HepG2 (cell line): Measurements from ENCODE around the gene DNAJA3. TPM values are rescaled to one million over a fixed set of nuclear protein-coding genes. Genes with fewer than 3 reads are reported as not detected.

Source experiments
- ARNTL ChIP-seq: sonication (generic); formaldehyde crosslinking; IDR thresholded peaks from 2 replicates; pipeline ENCODE4 v1.4.0; 2020; ENCODE audit warnings: mild to moderate bottlenecking, missing genetic modification reagents
- CREBL2 ChIP-seq: sonication (generic); formaldehyde crosslinking; IDR thresholded peaks from 2 replicates; pipeline ENCODE4 v1.8.1; 2023; ENCODE audit warnings: missing genetic modification reagents, mild to moderate bottlenecking, borderline replicate concordance
- DBP ChIP-seq: sonication (generic); formaldehyde crosslinking; IDR thresholded peaks from 2 replicates; pipeline ENCODE4 v1.4.0; 2020; ENCODE audit warnings: missing genetic modification reagents; ENCODE audit errors: not compliant biosample characterization
- GMEB1 ChIP-seq: sonication (generic); formaldehyde crosslinking; IDR thresholded peaks from 2 replicates; pipeline ENCODE4 v1.5.1; 2020; ENCODE audit warnings: missing genetic modification reagents, mild to moderate bottlenecking, borderline replicate concordance
- GTF3A ChIP-seq: sonication (generic); formaldehyde crosslinking; conservative IDR thresholded peaks from 2 replicates; pipeline ENCODE4 v1.4.0; 2020; ENCODE audit warnings: mild to moderate bottlenecking, missing genetic modification reagents
- HNRNPLL ChIP-seq: fragments of 200-400 bp; formaldehyde crosslinking; IDR thresholded peaks from 2 replicates; pipeline ENCODE4 v1.6.1; 2017; ENCODE audit warnings: mild to moderate bottlenecking, low read depth, low read length; ENCODE audit not compliant: poor library complexity, severe bottlenecking
- KDM3A ChIP-seq: IDR thresholded peaks from 2 replicates; pipeline ENCODE4 v1.6.1; 2018; ENCODE audit warnings: low read depth, missing compliant biosample characterization
- KLF12 ChIP-seq: sonication (generic); formaldehyde crosslinking; IDR thresholded peaks from 2 replicates; pipeline ENCODE4 v1.4.0; 2020; ENCODE audit warnings: missing genetic modification reagents, borderline replicate concordance
- MAFG ChIP-seq: sonication (generic); formaldehyde crosslinking; IDR thresholded peaks from 2 replicates; pipeline ENCODE4 v1.5.1; 2020; ENCODE audit warnings: mild to moderate bottlenecking, missing genetic modification reagents
- MTF1 ChIP-seq: sonication (generic); formaldehyde crosslinking; IDR thresholded peaks from 2 replicates; pipeline ENCODE4 v1.5.0; 2020; ENCODE audit warnings: missing genetic modification reagents
- MXI1 ChIP-seq: IDR thresholded peaks from 3 replicates; pipeline ENCODE4 v1.6.1; 2012; ENCODE audit warnings: low read depth, low read length, inconsistent platforms, borderline replicate concordance
- RAD51 ChIP-seq: fragments of 450-650 bp; IDR thresholded peaks from 2 replicates; pipeline ENCODE4 v1.6.1; 2016; ENCODE audit warnings: borderline replicate concordance
- SMAD9 ChIP-seq: sonication (generic); formaldehyde crosslinking; IDR thresholded peaks from 2 replicates; pipeline ENCODE4 v1.5.1; 2020; ENCODE audit warnings: mild to moderate bottlenecking, missing genetic modification reagents
- ZBTB25 ChIP-seq: IDR thresholded peaks from 2 replicates; pipeline ENCODE4 v1.6.1; 2018; ENCODE audit warnings: missing genetic modification reagents
- ZHX2 ChIP-seq, 2 experiments: sonication (generic) in 1 of 2; formaldehyde crosslinking in 1 of 2; IDR thresholded peaks; 2 replicates each; pipeline versions ENCODE4 v1.6.1 to v1.9.0; 2014 to 2022; ENCODE audit warnings: antibody characterized with exemption in 1 of 2, borderline replicate concordance in 1 of 2, inconsistent platforms in 1 of 2, low read depth in 1 of 2, missing genetic modification reagents in 1 of 2
- ZKSCAN5 ChIP-seq: sonication (generic); formaldehyde crosslinking; IDR thresholded peaks from 2 replicates; pipeline ENCODE4 v1.5.1; 2020; ENCODE audit warnings: mild to moderate bottlenecking, missing genetic modification reagents
- ZNF260 ChIP-seq: sonication (generic); formaldehyde crosslinking; IDR thresholded peaks from 2 replicates; pipeline ENCODE4 v1.4.0; 2020; ENCODE audit warnings: missing genetic modification reagents, low read depth, mild to moderate bottlenecking, borderline replicate concordance
- ZNF335 ChIP-seq: sonication (generic); formaldehyde crosslinking; IDR thresholded peaks from 2 replicates; pipeline ENCODE4 v1.4.0; 2020; ENCODE audit warnings: missing genetic modification reagents
- ZNF446 ChIP-seq: sonication (generic); formaldehyde crosslinking; IDR thresholded peaks from 2 replicates; pipeline ENCODE4 v1.5.0; 2020; ENCODE audit warnings: mild to moderate bottlenecking, missing genetic modification reagents
- ZNF772 ChIP-seq: sonication (generic); formaldehyde crosslinking; IDR thresholded peaks from 2 replicates; pipeline ENCODE4 v1.5.0; 2020; ENCODE audit warnings: mild to moderate bottlenecking, missing genetic modification reagents
- polyA plus RNA-seq, 8 experiments: library from polyadenylated mRNA; depleted of rRNA in 3 of 8; stranded (reverse) in 7 of 8; unstranded in 1 of 8; fragments of >200 nt; fragmentation: Illumina TruSeq in 4 of 8; extraction: Trizol in 4 of 8; gene quantifications; 2 replicates each; pipeline versions ENCODE4 v1.2.1 to v1.2.3, GENCODE V29; 2011 to 2016; ENCODE audit warnings: low read depth in 4 of 8, missing spikeins in 1 of 8, mixed read lengths in 1 of 8; ENCODE audit not compliant: insufficient read depth in 1 of 8
- total RNA-seq, 5 experiments: library from RNA; depleted of rRNA; stranded (reverse); fragments of >200 nt; fragmentation: Illumina TruSeq; extraction: Trizol; gene quantifications; 2 replicates each; pipeline ENCODE4 v1.2.3, GENCODE V29; 2016; ENCODE audit warnings: low read depth in 1 of 5

DNAJA3 gene
- total and polyA plus RNA-seq, 2 of the 13 experiments (the other 11 are each of a cell fraction or from before 2014, with no cell fraction given), result 77.0 to 83.3 TPM

- no peak for TF ChIP-seq ZNF446 (CRISPR knock-in tag)
- no peak for TF ChIP-seq DBP (CRISPR knock-in tag)
- TF ChIP-seq MXI1, result peak; percentile 43; the same call in 1 of the 3 replicates
- no peak for TF ChIP-seq MTF1 (CRISPR knock-in tag)
- no peak for TF ChIP-seq ARNTL (CRISPR knock-in tag)
- TF ChIP-seq ZNF335, result no peak
- TF ChIP-seq MAFG (CRISPR knock-in tag), result no peak
- no peak for TF ChIP-seq HNRNPLL
- TF ChIP-seq KDM3A (CRISPR knock-in tag), result peak; percentile 80
- TF ChIP-seq KLF12 (CRISPR knock-in tag), result 0 out of 2 replicates have a peak, but pooled peaks have one; percentile 47
- no peak for TF ChIP-seq SMAD9 (CRISPR knock-in tag)
- TF ChIP-seq ZBTB25 (CRISPR knock-in tag), result no peak
- no peak for TF ChIP-seq GTF3A
- TF ChIP-seq ZHX2 (IDR thresholded peaks at IDR 0.05; ENCODE audit: low read depth), result 0 out of 2 replicates have a peak, but pooled peaks have one; percentile 20
- TF ChIP-seq ZHX2 (CRISPR knock-in tag; IDR thresholded peaks at IDR 0.05; ENCODE audit: borderline replicate concordance), result no peak
- 0 out of 2 replicates have a peak, but pooled peaks have one; percentile 43 for TF ChIP-seq GMEB1
- TF ChIP-seq ZKSCAN5, result no peak
- peak; percentile 41; the same call in 1 of the 2 replicates for TF ChIP-seq ZNF772
- TF ChIP-seq RAD51, result no peak
- no peak for TF ChIP-seq CREBL2 (CRISPR knock-in tag)
- TF ChIP-seq ZNF260 (CRISPR knock-in tag), result no peak
These were observed 23.1 kb upstream of the DNAJA3 start (continued) for GRCh38 chr16:4402439-4403132.
